K562 (cell line): ENCODE results near the gene ICE2. TPM values are rescaled to one million over a fixed set of nuclear protein-coding genes. Genes with fewer than 3 reads are reported as not detected.

Experiments
- ADNP ChIP-seq: fragments of 200-800 bp; sonication (Bioruptor generic); IDR thresholded peaks from 2 replicates; pipeline ENCODE4 v1.6.1; 2016; ENCODE audit warnings: missing genetic modification characterization, missing compliant biosample characterization
- CEBPG ChIP-seq, 3 experiments: fragments of 200-800 bp in 1 of 3; sonication (Bioruptor generic) in 1 of 3; sonication (generic) in 1 of 3; formaldehyde crosslinking in 1 of 3; IDR thresholded peaks in 2 of 3; conservative IDR thresholded peaks in 1 of 3; 2 replicates each; pipeline versions ENCODE4 v1.6.1 to v1.8.0; 2016 to 2022; ENCODE audit warnings: missing compliant biosample characterization in 2 of 3, missing genetic modification characterization in 2 of 3, mild to moderate bottlenecking in 1 of 3, missing genetic modification reagents in 1 of 3
- CREB1 ChIP-seq, 2 experiments: sonication (generic) in 1 of 2; formaldehyde crosslinking in 1 of 2; IDR thresholded peaks; 2 replicates each; pipeline versions ENCODE4 v1.6.1 to v1.8.0; 2012 to 2022; ENCODE audit warnings: inconsistent platforms in 1 of 2, mild to moderate bottlenecking in 1 of 2, missing genetic modification reagents in 1 of 2, moderate library complexity in 1 of 2
- GMEB1 ChIP-seq: fragments of 250-450 bp; sonication (Bioruptor Pico); IDR thresholded peaks from 2 replicates; pipeline ENCODE4 v1.4.0; 2020; ENCODE audit warnings: mild to moderate bottlenecking
- GTF2F1 ChIP-seq: IDR thresholded peaks from 2 replicates; pipeline ENCODE4 v1.6.1; 2011; ENCODE audit warnings: low read depth, low read length, improper control_type of control experiment
- GTF3C2 ChIP-seq: IDR thresholded peaks from 3 replicates; pipeline ENCODE4 v1.6.1; 2011; ENCODE audit warnings: borderline replicate concordance, mild to moderate bottlenecking, moderate library complexity; ENCODE audit not compliant: insufficient read length; ENCODE audit errors: extremely low read depth
- HNRNPLL ChIP-seq: fragments of 200-400 bp; formaldehyde crosslinking; IDR thresholded peaks from 2 replicates; pipeline ENCODE4 v1.6.1; 2017; ENCODE audit warnings: low read length, low read depth, mild to moderate bottlenecking; ENCODE audit not compliant: poor library complexity, severe bottlenecking
- JUN ChIP-seq, 2 experiments: sonication (generic) in 1 of 2; formaldehyde crosslinking in 1 of 2; IDR thresholded peaks; 2 replicates each; pipeline versions ENCODE4 v1.6.1 to v1.8.0; 2012 to 2022; ENCODE audit warnings: borderline replicate concordance in 2 of 2, mild to moderate bottlenecking in 2 of 2, improper control_type of control experiment in 1 of 2, low read depth in 1 of 2, low read length in 1 of 2, missing genetic modification reagents in 1 of 2
- KDM1A ChIP-seq, 2 experiments: fragments of 450-650 bp; IDR thresholded peaks; 2 replicates each; pipeline ENCODE4 v1.6.1; 2016; ENCODE audit warnings: mild to moderate bottlenecking in 2 of 2
- KLF13 ChIP-seq: fragments of 450-650 bp; IDR thresholded peaks from 2 replicates; pipeline ENCODE4 v1.6.1; 2016; ENCODE audit warnings: missing genetic modification characterization, low read depth, mild to moderate bottlenecking, missing compliant biosample characterization, moderate library complexity, borderline replicate concordance
- KLF16 ChIP-seq: IDR thresholded peaks from 2 replicates; pipeline ENCODE4 v1.6.1; 2016; ENCODE audit warnings: antibody characterized with exemption
- MYBL2 ChIP-seq, 2 experiments: fragments of 450-650 bp in 1 of 2; sonication (generic) in 1 of 2; formaldehyde crosslinking in 1 of 2; IDR thresholded peaks; 2 replicates each; pipeline versions ENCODE4 v1.6.1 to v1.8.1; 2017 to 2022; ENCODE audit warnings: borderline replicate concordance in 1 of 2, inconsistent platforms in 1 of 2, low read depth in 1 of 2, mild to moderate bottlenecking in 1 of 2, missing genetic modification reagents in 1 of 2, moderate library complexity in 1 of 2
- NCOR1 ChIP-seq: fragments of 450-650 bp; IDR thresholded peaks from 2 replicates; pipeline ENCODE4 v1.6.1; 2016; ENCODE audit warnings: mild to moderate bottlenecking, moderate library complexity
- SMARCB1 ChIP-seq: IDR thresholded peaks from 2 replicates; pipeline ENCODE4 v1.6.1; 2011; ENCODE audit warnings: improper control_type of control experiment, low read depth; ENCODE audit not compliant: insufficient read length
- ZKSCAN8 ChIP-seq: fragments of 200-800 bp; sonication (Bioruptor generic); IDR thresholded peaks from 2 replicates; pipeline ENCODE4 v1.6.1; 2016; ENCODE audit warnings: missing genetic modification characterization, missing compliant biosample characterization
- ZNF121 ChIP-seq: sonication (generic); formaldehyde crosslinking; conservative IDR thresholded peaks from 2 replicates; pipeline ENCODE4 v1.8.0; 2022; ENCODE audit warnings: missing genetic modification reagents
- ZNF316 ChIP-seq: fragments of 450-650 bp; IDR thresholded peaks from 2 replicates; pipeline ENCODE4 v1.6.1; 2016
- ZNF408 ChIP-seq: fragments of 250-450 bp; sonication (Bioruptor Pico); IDR thresholded peaks from 2 replicates; pipeline ENCODE4 v1.4.0; 2020; ENCODE audit warnings: low read depth, mild to moderate bottlenecking, moderate library complexity
- ZNF507 ChIP-seq: conservative IDR thresholded peaks from 2 replicates; pipeline ENCODE4 v1.6.1; 2017; ENCODE audit warnings: missing genetic modification characterization, missing compliant biosample characterization
- ZNF583 ChIP-seq: fragments of 250-450 bp; sonication (Bioruptor Pico); IDR thresholded peaks from 2 replicates; pipeline ENCODE4 v1.4.0; 2020
- ZNF77 ChIP-seq: fragments of 250-450 bp; sonication (Bioruptor Pico); IDR thresholded peaks from 2 replicates; pipeline ENCODE4 v1.5.0; 2020
- polyA plus RNA-seq, 8 experiments: library from polyadenylated mRNA; depleted of rRNA in 4 of 8; stranded (reverse) in 5 of 8; unstranded in 3 of 8; fragments of >200 nt; fragmentation: Nextera tagmentation in 2 of 8; fragmentation: Illumina TruSeq in 1 of 8; extraction: Ambion mirVana in 2 of 8; extraction: Trizol in 1 of 8; gene quantifications; 2 replicates each; pipeline versions ENCODE4 v1.2.1 to v1.2.3, GENCODE V29; 2011 to 2014; ENCODE audit warnings: inconsistent platforms in 1 of 8, missing spikeins in 1 of 8
- total RNA-seq, 7 experiments: library from RNA; depleted of rRNA in 6 of 7; stranded (reverse); fragments of >200 nt in 6 of 7; fragmentation: Illumina TruSeq in 2 of 7; extraction: Trizol in 2 of 7; gene quantifications; 2 replicates each; pipeline versions ENCODE4 v1.2.1 to v1.2.3, GENCODE V29; 2011 to 2021; ENCODE audit warnings: low replicate concordance in 1 of 7

Gene ICE2
- total and polyA plus RNA-seq, 9 of the 15 experiments (the other 6 are each of a cell fraction or from before 2014, with no cell fraction given): 21.8 to 87.9 (median 58.1) TPM

GRCh38 chr15:60397772-60398445, 81.0 kb downstream of the ICE2 start, which contains the start of gene ANXA2 (continued):
- TF ChIP-seq JUN (IDR thresholded peaks at IDR 0.05; ENCODE audit: borderline replicate concordance, low read depth, low read length) (peak; percentile 81; the same call in 1 of the 2 replicates), JUN (CRISPR knock-in tag; IDR thresholded peaks at IDR 0.05; ENCODE audit: borderline replicate concordance) (no peak), ZNF77 (no peak), CEBPG (CRISPR knock-in tag; IDR thresholded peaks at IDR 0.05) (no peak), CEBPG (tag; conservative IDR thresholded peaks at IDR 0.05 in 1 of 2, IDR thresholded peaks at IDR 0.05 in 1 of 2) (no peak), ADNP (tag) (no peak), GMEB1 (CRISPR knock-in tag) (no peak), KLF16 (no peak), KLF13 (tag) (no peak), KDM1A (IDR thresholded peaks at IDR 0.05) (no peak), CREB1 (IDR thresholded peaks at IDR 0.05) (peak; percentile 36; the same call in 1 of the 2 replicates), CREB1 (CRISPR knock-in tag; IDR thresholded peaks at IDR 0.05) (no peak), SMARCB1 (no peak), MYBL2 (IDR thresholded peaks at IDR 0.05; ENCODE audit: low read depth) (no peak), MYBL2 (CRISPR knock-in tag; IDR thresholded peaks at IDR 0.05; ENCODE audit: borderline replicate concordance) (no peak), GTF2F1 (no peak), ZNF583 (no peak), ZNF316 (no peak), ZNF121 (CRISPR knock-in tag) (no peak), ZNF408 (CRISPR knock-in tag) (no peak), NCOR1 (no peak), ZKSCAN8 (CRISPR knock-in tag) (0 out of 2 replicates have a peak, but pooled peaks have one; percentile 3), HNRNPLL (no peak), GTF3C2 (no peak), ZNF507 (no peak)
